GM23338 (cell line): Measurements from ENCODE around the gene NEK10. TPM values are rescaled to one million over a fixed set of nuclear protein-coding genes. Genes with fewer than 3 reads are reported as not detected.

Experiments used
- ATAC-seq: fragments of 200-7000 bp; cut with Tn5 transposase; 3 replicates; pipeline ENCODE4 v1.9.1; 2020
- DNase-seq: peaks from one replicate; pipeline ENCODE4 v3.0.0-alpha.2; 2015; ENCODE audit warnings: low spot score
- H2AFZ ChIP-seq: fragments of 200-600 bp; sonication (generic); 2 replicates; pipeline ENCODE4 v1.8.0; 2016; ENCODE audit warnings: antibody characterized with exemption, mild to moderate bottlenecking, moderate library complexity
- H3F3A ChIP-seq: fragments of 200-600 bp; sonication (generic); replicated peaks from 2 replicates; pipeline ENCODE4 v1.8.0; 2017; ENCODE audit warnings: antibody characterized with exemption, mixed run types, low read depth
- H3K27ac ChIP-seq: fragments of 200-600 bp; sonication (generic); 2 replicates; pipeline ENCODE4 v1.6.1; 2016; ENCODE audit warnings: low read depth
- H3K27me3 ChIP-seq: fragments of 200-600 bp; sonication (generic); 2 replicates; pipeline ENCODE4 v1.8.0; 2016; ENCODE audit warnings: mild to moderate bottlenecking, mixed run types, moderate library complexity; ENCODE audit not compliant: insufficient read depth
- H3K36me3 ChIP-seq: fragments of 200-600 bp; sonication (generic); 2 replicates; pipeline ENCODE4 v1.8.0; 2016; ENCODE audit warnings: mild to moderate bottlenecking; ENCODE audit not compliant: insufficient read depth
- H3K4me1 ChIP-seq: fragments of 200-600 bp; sonication (generic); 2 replicates; pipeline ENCODE4 v1.8.0; 2016; ENCODE audit warnings: mild to moderate bottlenecking, moderate library complexity; ENCODE audit not compliant: insufficient read depth
- H3K4me2 ChIP-seq: fragments of 200-600 bp; sonication (generic); 2 replicates; pipeline ENCODE4 v1.7.1; 2017; ENCODE audit warnings: mixed run types
- H3K4me3 ChIP-seq: fragments of 200-600 bp; sonication (generic); 2 replicates; pipeline ENCODE4 v1.6.1; 2016; ENCODE audit warnings: mixed run types
- H3K79me2 ChIP-seq: fragments of 200-600 bp; sonication (generic); replicated peaks from 2 replicates; pipeline ENCODE4 v1.8.0; 2017; ENCODE audit warnings: mild to moderate bottlenecking; ENCODE audit not compliant: insufficient read depth
- H3K9me2 ChIP-seq: fragments of 200-600 bp; sonication (generic); 2 replicates; pipeline ENCODE4 v1.8.0; 2017; ENCODE audit not compliant: insufficient read depth
- H4K20me1 ChIP-seq: fragments of 200-600 bp; sonication (generic); replicated peaks from 2 replicates; pipeline ENCODE4 v1.8.0; 2017; ENCODE audit warnings: mild to moderate bottlenecking; ENCODE audit not compliant: insufficient read depth
- H3K27ac Mint-ChIP-seq: 2 replicates; pipeline ENCODE4 v1.8.0; 2020; ENCODE audit warnings: inconsistent platforms, mild to moderate bottlenecking, moderate library complexity, mixed read lengths
- H3K27me3 Mint-ChIP-seq: 3 replicates; pipeline ENCODE4 v1.8.0; 2022; ENCODE audit warnings: low read depth, mild to moderate bottlenecking, moderate library complexity, mixed read lengths, inconsistent platforms; ENCODE audit not compliant: insufficient read depth, poor library complexity
- H3K36me3 Mint-ChIP-seq: 3 replicates; pipeline ENCODE4 v1.8.0; 2021; ENCODE audit warnings: low read depth, mild to moderate bottlenecking, inconsistent platforms, moderate library complexity, mixed read lengths
- H3K4me1 Mint-ChIP-seq: 3 replicates; pipeline ENCODE4 v1.8.0; 2020; ENCODE audit warnings: mild to moderate bottlenecking, inconsistent platforms, mixed read lengths
- H3K4me3 Mint-ChIP-seq: 3 replicates; pipeline ENCODE4 v1.8.0; 2021; ENCODE audit warnings: moderate library complexity, mild to moderate bottlenecking, inconsistent platforms, mixed read lengths
- H3K9me3 Mint-ChIP-seq: 3 replicates; pipeline ENCODE4 v1.8.0; 2020; ENCODE audit warnings: moderate library complexity, mild to moderate bottlenecking, inconsistent platforms, mixed read lengths
- CREB1 ChIP-seq: fragments of 250-450 bp; sonication (Bioruptor Pico); IDR thresholded peaks from 2 replicates; pipeline ENCODE4 v1.5.0; 2020; ENCODE audit warnings: low read depth, mild to moderate bottlenecking, moderate library complexity
- EZH2 ChIP-seq: fragments of 200-600 bp; sonication (generic); IDR thresholded peaks from one replicate; pipeline ENCODE4 v1.8.0; 2017; ENCODE audit warnings: antibody characterized with exemption, mild to moderate bottlenecking, low read depth; ENCODE audit not compliant: unreplicated experiment
- JUNB ChIP-seq: IDR thresholded peaks from one replicate; pipeline ENCODE4 v1.6.1; 2016; ENCODE audit warnings: antibody characterized with exemption; ENCODE audit not compliant: unreplicated experiment
- NANOG ChIP-seq: IDR thresholded peaks from 2 replicates; pipeline ENCODE4 v1.6.1; 2016; ENCODE audit warnings: antibody characterized with exemption, borderline replicate concordance
- POLR2AphosphoS5 ChIP-seq: IDR thresholded peaks from 2 replicates; pipeline ENCODE4 v1.6.1; 2016; ENCODE audit warnings: antibody characterized with exemption, low read depth
- ZNF114 ChIP-seq: fragments of 250-450 bp; sonication (Bioruptor Pico); IDR thresholded peaks from 2 replicates; pipeline ENCODE4 v1.5.0; 2020; ENCODE audit warnings: mild to moderate bottlenecking, moderate library complexity
- ZNF331 ChIP-seq: fragments of 250-450 bp; sonication (Bioruptor Pico); IDR thresholded peaks from 2 replicates; pipeline ENCODE4 v1.5.0; 2020; ENCODE audit warnings: low read depth, mild to moderate bottlenecking, moderate library complexity
- ZNF462 ChIP-seq: fragments of 250-450 bp; sonication (Bioruptor Pico); IDR thresholded peaks from 2 replicates; pipeline ENCODE4 v1.5.0; 2020; ENCODE audit warnings: mild to moderate bottlenecking, moderate library complexity
- polyA plus RNA-seq: library from polyadenylated mRNA; unstranded; fragments of >200 nt; fragmentation: Nextera tagmentation; extraction: Ambion mirVana; gene quantifications from 2 replicates; pipeline ENCODE4 v1.2.1, GENCODE V29; 2016
- total RNA-seq: library from RNA; depleted of rRNA; stranded (reverse); fragments of >200 nt; shearing (Covaris generic); gene quantifications from 2 replicates; pipeline ENCODE4 v1.2.3, GENCODE V29; 2014
- TF ChIP-seq, protein P1 (sequence below): IDR thresholded peaks from 2 replicates; pipeline ENCODE4 v1.6.1; 2016; ENCODE audit warnings: antibody characterized with exemption

NEK10 gene
- total and polyA plus RNA-seq, 2 experiments from 2014 or later: 0.55 to 2.0 TPM

- peaks cover 6% of the 10 kb centered on the region; the same call in 1 of the 2 replicates for H3K4me1 ChIP-seq
- no peaks in the 10 kb centered on the region for H3K79me2 ChIP-seq
- Mint-ChIP-seq H3K27me3 (no peaks in the 10 kb centered on the region), H3K4me3 (no peak overlapping the region), H3K27ac (no peak overlapping the region), H3K9me3 (no peaks in the 10 kb centered on the region), H3K36me3 (no peaks in the 10 kb centered on the region), H3K4me1 (peaks cover 9% of the 10 kb centered on the region)
- H3K9me2 ChIP-seq: peaks cover 4% of the 10 kb centered on the region; the same call in 1 of the 2 replicates
- TF ChIP-seq ZNF462: no peak
- no peak for TF ChIP-seq ZNF331 (CRISPR knock-in tag)
- TF ChIP-seq NANOG: no peak
- TF ChIP-seq, protein P1, sequence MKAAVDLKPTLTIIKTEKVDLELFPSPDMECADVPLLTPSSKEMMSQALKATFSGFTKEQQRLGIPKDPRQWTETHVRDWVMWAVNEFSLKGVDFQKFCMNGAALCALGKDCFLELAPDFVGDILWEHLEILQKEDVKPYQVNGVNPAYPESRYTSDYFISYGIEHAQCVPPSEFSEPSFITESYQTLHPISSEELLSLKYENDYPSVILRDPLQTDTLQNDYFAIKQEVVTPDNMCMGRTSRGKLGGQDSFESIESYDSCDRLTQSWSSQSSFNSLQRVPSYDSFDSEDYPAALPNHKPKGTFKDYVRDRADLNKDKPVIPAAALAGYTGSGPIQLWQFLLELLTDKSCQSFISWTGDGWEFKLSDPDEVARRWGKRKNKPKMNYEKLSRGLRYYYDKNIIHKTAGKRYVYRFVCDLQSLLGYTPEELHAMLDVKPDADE: no peak
- H3K36me3 ChIP-seq: no peaks in the 10 kb centered on the region
- no peaks in the 10 kb centered on the region for H3K27me3 ChIP-seq
- no peak overlapping the region for H3K27ac ChIP-seq
- ATAC-seq (no peak), DNase-seq (no peak)
- no peaks in the 10 kb centered on the region for H3F3A ChIP-seq
- H4K20me1 ChIP-seq: no peaks in the 10 kb centered on the region
- no peak overlapping the region; the same call in 1 of the 2 replicates for H2AFZ ChIP-seq
- no peak overlapping the region for H3K4me3 ChIP-seq
- no peak overlapping the region for H3K4me2 ChIP-seq
Measured at GRCh38 chr3:27127879-27128278, 241.3 kb downstream of the NEK10 start.

DNA sequence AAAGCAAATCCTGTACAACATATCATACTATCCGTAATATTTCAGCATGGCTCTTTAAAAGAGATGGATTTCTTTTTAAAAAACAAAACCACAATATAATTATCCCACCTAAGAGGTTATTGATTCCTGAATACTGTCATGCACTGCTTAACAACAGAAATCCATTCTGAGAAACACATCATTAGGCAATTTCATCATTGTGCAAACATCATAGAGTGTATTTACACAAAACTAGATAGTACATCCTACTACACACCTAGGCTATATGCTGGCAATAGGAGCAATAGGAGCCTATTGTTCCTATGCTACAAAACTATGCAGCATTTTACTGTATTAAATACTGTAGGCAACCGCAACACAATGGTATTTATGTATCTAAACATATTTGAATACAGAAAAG is 242.0 kb downstream of the NEK10 start:
- Mint-ChIP-seq H3K27ac (no peak overlapping the region), H3K4me1 (peaks cover 9% of the 10 kb centered on the region), H3K9me3 (0 out of 3 replicates have a peak, but pooled peaks cover under 1% of the 10 kb centered on the region), H3K4me3 (no peak overlapping the region), H3K36me3 (peaks cover under 1% of the 10 kb centered on the region; the same call in 1 of the 3 replicates), H3K27me3 (no peaks in the 10 kb centered on the region)
- H3K4me1 ChIP-seq: peaks cover 6% of the 10 kb centered on the region; the same call in 1 of the 2 replicates
- ATAC-seq (no peak), DNase-seq (no peak)
- H3K27ac ChIP-seq: no peak overlapping the region
- no peak overlapping the region for H3K4me2 ChIP-seq
- no peaks in the 10 kb centered on the region for H3F3A ChIP-seq
- TF ChIP-seq, protein P1: no peak
- TF ChIP-seq JUNB (no peak), EZH2 (no peak), POLR2AphosphoS5 (no peak), ZNF331 (CRISPR knock-in tag) (no peak), CREB1 (CRISPR knock-in tag) (no peak), ZNF114 (no peak)
- H3K9me2 ChIP-seq: peaks cover 4% of the 10 kb centered on the region; the same call in 1 of the 2 replicates
- no peak overlapping the region for H2AFZ ChIP-seq
- no peaks in the 10 kb centered on the region for H4K20me1 ChIP-seq
- H3K27me3 ChIP-seq: no peaks in the 10 kb centered on the region
- no peak overlapping the region for H3K4me3 ChIP-seq
- no peaks in the 10 kb centered on the region for H3K79me2 ChIP-seq
- H3K36me3 ChIP-seq: no peaks in the 10 kb centered on the region
